Activated CD8-positive, alpha-beta T cell treated with anti-CD3 and anti-CD28 coated beads, Interleukin-2, amount 10 ng/mL, durations not matched to agents 7 days and 5 days (primary cell): ENCODE measurements around the gene GRIA3. TPM values are rescaled to one million over a fixed set of nuclear protein-coding genes. Genes with fewer than 3 reads are reported as not detected.
"Not testable (repeated sequence)": the region's sequence is repeated elsewhere in the genome, so short reads cannot be mapped to it uniquely, and the experiment has no call there.

ENCODE experiments used
- ATAC-seq: fragments of 150-1000 bp; cut with Tn5 transposase; one replicate; pipeline ENCODE4 v1.10.0; 2021; ENCODE audit warnings: moderate library complexity
- CTCF ChIA-PET: fragments of 350-600 bp; sonication (Branson Sonifier 250); formaldehyde crosslinking; loops from one replicate; lab custom pipeline; 2021; ENCODE audit warnings: antibody characterized with exemption; lab: Charles Lee
- POLR2A ChIA-PET: fragments of 350-600 bp; sonication (Branson Sonifier 250); formaldehyde crosslinking; loops from one replicate; lab custom pipeline; 2021; ENCODE audit warnings: antibody characterized with exemption; lab: Charles Lee
- DNase-seq: peaks from one replicate; pipeline ENCODE4 v3.0.0-alpha.2; 2020
- H3K27ac Mint-ChIP-seq: one replicate; pipeline ENCODE4 v1.8.0; 2021; ENCODE audit warnings: mild to moderate bottlenecking, mixed read lengths
- H3K27me3 Mint-ChIP-seq: one replicate; pipeline ENCODE4 v1.8.0; 2021; ENCODE audit warnings: low read depth, mixed read lengths
- H3K36me3 Mint-ChIP-seq: one replicate; pipeline ENCODE4 v1.8.0; 2021; ENCODE audit warnings: low read depth, mixed read lengths
- H3K4me1 Mint-ChIP-seq: one replicate; pipeline ENCODE4 v1.8.0; 2021; ENCODE audit warnings: low read depth, mixed read lengths
- H3K4me3 Mint-ChIP-seq: one replicate; pipeline ENCODE4 v1.8.0; 2021; ENCODE audit warnings: mild to moderate bottlenecking, mixed read lengths
- H3K9me3 Mint-ChIP-seq: one replicate; pipeline ENCODE4 v1.8.0; 2022; ENCODE audit warnings: mixed read lengths; ENCODE audit not compliant: insufficient read depth
- total RNA-seq, 2 experiments: library from RNA; stranded (reverse); gene quantifications; one replicate each; pipeline ENCODE4 v1.2.3, GENCODE V29; 2021

GRIA3 gene
- total RNA-seq, 2 experiments from 2014 or later: not detected

- no peaks in the 10 kb centered on the region for H3K27me3 Mint-ChIP-seq
- no peaks in the 10 kb centered on the region for H3K36me3 Mint-ChIP-seq
- ATAC-seq (no peak), DNase-seq (no peak)
- H3K4me1 Mint-ChIP-seq: no peaks in the 10 kb centered on the region
- CTCF ChIA-PET: no interaction called here
- no peak overlapping the region for H3K27ac Mint-ChIP-seq
- H3K9me3 Mint-ChIP-seq: no peaks in the 10 kb centered on the region
- H3K4me3 Mint-ChIP-seq: no peak overlapping the region
- POLR2A ChIA-PET: no interaction called here
These were observed 215.6 kb downstream of the GRIA3 start for GRCh38 chrX:123399709-123400108.

- Mint-ChIP-seq H3K4me3 (no peak overlapping the region), H3K36me3 (no peaks in the 10 kb centered on the region), H3K4me1 (no peaks in the 10 kb centered on the region), H3K9me3 (no peaks in the 10 kb centered on the region), H3K27me3 (no peaks in the 10 kb centered on the region), H3K27ac (no peak overlapping the region)
- no peak for ATAC-seq
- CTCF ChIA-PET: no interaction called here
- POLR2A ChIA-PET: no interaction called here
- no peak for DNase-seq
These were observed 221.2 kb downstream of the GRIA3 start for GRCh38 chrX:123405231-123405630.

- DNase-seq: no peak
- POLR2A ChIA-PET: no interaction called here
- Mint-ChIP-seq H3K36me3 (no peaks in the 10 kb centered on the region), H3K27me3 (no peaks in the 10 kb centered on the region), H3K9me3 (no peaks in the 10 kb centered on the region), H3K4me1 (no peaks in the 10 kb centered on the region), H3K4me3 (no peak overlapping the region), H3K27ac (no peak overlapping the region)
- CTCF ChIA-PET: no interaction called here
- ATAC-seq: no peak
These were observed 225.0 kb downstream of the GRIA3 start for GRCh38 chrX:123408821-123409737.

- Mint-ChIP-seq H3K9me3 (no peaks in the 10 kb centered on the region), H3K27me3 (no peaks in the 10 kb centered on the region), H3K4me3 (no peak overlapping the region), H3K36me3 (no peaks in the 10 kb centered on the region), H3K4me1 (no peaks in the 10 kb centered on the region), H3K27ac (no peak overlapping the region)
- DNase-seq (no peak), ATAC-seq (no peak)
- CTCF ChIA-PET: no interaction called here
- POLR2A ChIA-PET: no interaction called here
These were observed 238.8 kb downstream of the GRIA3 start for GRCh38 chrX:123422875-123423274.

GRCh38 chrX:123424546-123424945 is 240.5 kb downstream of the GRIA3 start:
- ChIA-PET CTCF (no interaction called here), POLR2A (no interaction called here)
- Mint-ChIP-seq H3K27me3 (no peaks in the 10 kb centered on the region), H3K9me3 (no peaks in the 10 kb centered on the region), H3K4me1 (no peaks in the 10 kb centered on the region), H3K4me3 (no peak overlapping the region), H3K27ac (no peak overlapping the region), H3K36me3 (no peaks in the 10 kb centered on the region)
- ATAC-seq (no peak), DNase-seq (no peak)

- no peaks in the 10 kb centered on the region for H3K4me1 Mint-ChIP-seq
- no peaks in the 10 kb centered on the region for H3K36me3 Mint-ChIP-seq
- CTCF ChIA-PET: no interaction called here
- H3K4me3 Mint-ChIP-seq: no peak overlapping the region
- POLR2A ChIA-PET: no interaction called here
- no peaks in the 10 kb centered on the region for H3K9me3 Mint-ChIP-seq
- DNase-seq: no peak
- no peaks in the 10 kb centered on the region for H3K27me3 Mint-ChIP-seq
- no peak overlapping the region for H3K27ac Mint-ChIP-seq
- ATAC-seq: no peak
These were observed 241.4 kb downstream of the GRIA3 start for GRCh38 chrX:123425471-123425870.

- Mint-ChIP-seq H3K4me3 (no peak overlapping the region), H3K36me3 (no peaks in the 10 kb centered on the region), H3K27me3 (no peaks in the 10 kb centered on the region), H3K9me3 (no peaks in the 10 kb centered on the region), H3K27ac (no peak overlapping the region), H3K4me1 (no peaks in the 10 kb centered on the region)
- no peak for DNase-seq
- no peak for ATAC-seq
- ChIA-PET POLR2A (no interaction called here), CTCF (no interaction called here)
These were observed 241.8 kb downstream of the GRIA3 start for GRCh38 chrX:123425904-123426303.

GRCh38 chrX:123432361-123433150 is 248.5 kb downstream of the GRIA3 start:
- Mint-ChIP-seq H3K9me3 (no peaks in the 10 kb centered on the region), H3K27ac (no peak overlapping the region), H3K36me3 (no peaks in the 10 kb centered on the region), H3K4me3 (no peak overlapping the region), H3K27me3 (no peaks in the 10 kb centered on the region), H3K4me1 (no peaks in the 10 kb centered on the region)
- CTCF ChIA-PET: no interaction called here
- no peak for ATAC-seq
- no peak for DNase-seq
- POLR2A ChIA-PET: no interaction called here

GRCh38 chrX:123436512-123437136 is 252.5 kb downstream of the GRIA3 start:
- POLR2A ChIA-PET: no interaction called here

GRCh38 chrX:123439926-123440325 is 255.8 kb downstream of the GRIA3 start:
- POLR2A ChIA-PET, H3K4me1 Mint-ChIP-seq, H3K4me3 Mint-ChIP-seq, H3K36me3 Mint-ChIP-seq, H3K27ac Mint-ChIP-seq, CTCF ChIA-PET, H3K9me3 Mint-ChIP-seq, H3K27me3 Mint-ChIP-seq, DNase-seq, ATAC-seq: not testable (repeated sequence)

More at GRCh38 chrX:123436512-123437136, 252.5 kb downstream of the GRIA3 start:
- Mint-ChIP-seq H3K4me3 (no peak overlapping the region), H3K4me1 (no peaks in the 10 kb centered on the region), H3K36me3 (no peaks in the 10 kb centered on the region), H3K27ac (no peak overlapping the region), H3K27me3 (no peaks in the 10 kb centered on the region), H3K9me3 (no peaks in the 10 kb centered on the region)
- ATAC-seq (no peak), DNase-seq (no peak)
- CTCF ChIA-PET: no interaction called here

GRCh38 chrX:123442764-123443163 is 258.7 kb downstream of the GRIA3 start:
- Mint-ChIP-seq H3K27ac (no peak overlapping the region), H3K9me3 (no peaks in the 10 kb centered on the region), H3K4me3 (no peak overlapping the region), H3K36me3 (no peaks in the 10 kb centered on the region), H3K4me1 (no peaks in the 10 kb centered on the region), H3K27me3 (no peaks in the 10 kb centered on the region)
- ATAC-seq (no peak), DNase-seq (no peak)
- ChIA-PET POLR2A (no interaction called here), CTCF (no interaction called here)

- Mint-ChIP-seq H3K9me3 (no peaks in the 10 kb centered on the region), H3K27ac (no peak overlapping the region), H3K4me3 (no peak overlapping the region), H3K4me1 (no peaks in the 10 kb centered on the region), H3K36me3 (no peaks in the 10 kb centered on the region), H3K27me3 (no peaks in the 10 kb centered on the region)
- CTCF ChIA-PET: interaction anchor here (1.2 kb wide), 1 partner anchor 12 kb away, joined by 4 read pairs; no protein-coding TSS in a partner anchor
- POLR2A ChIA-PET: no interaction called here
- ATAC-seq: no peak
- no peak for DNase-seq
These were observed 263.4 kb downstream of the GRIA3 start for GRCh38 chrX:123447506-123447905.
